Ovary (tissue), 3 donors: ENCODE measurements around the gene GRK1.

ENCODE experiments used
- POLR2A ChIP-seq: fragments of 450-650 bp; IDR thresholded peaks from one replicate; pipeline ENCODE4 v1.6.1; 2017; ENCODE audit warnings: antibody characterized with exemption, mild to moderate bottlenecking, moderate library complexity
- TF ChIP-seq, protein P1 (sequence below), 3 donors: fragments of 450-650 bp in 2 of 3; fragments of 200-600 bp in 1 of 3; IDR thresholded peaks; one replicate each; pipeline versions ENCODE4 v1.5.1 to v1.8.0; 2016 to 2022; ENCODE audit warnings: antibody characterized with exemption in 3 of 3, mild to moderate bottlenecking in 1 of 3
- donor health status: DM: no; HTN: no; CAD: no.

- TF ChIP-seq POLR2A: no peak
- TF ChIP-seq, protein P1, sequence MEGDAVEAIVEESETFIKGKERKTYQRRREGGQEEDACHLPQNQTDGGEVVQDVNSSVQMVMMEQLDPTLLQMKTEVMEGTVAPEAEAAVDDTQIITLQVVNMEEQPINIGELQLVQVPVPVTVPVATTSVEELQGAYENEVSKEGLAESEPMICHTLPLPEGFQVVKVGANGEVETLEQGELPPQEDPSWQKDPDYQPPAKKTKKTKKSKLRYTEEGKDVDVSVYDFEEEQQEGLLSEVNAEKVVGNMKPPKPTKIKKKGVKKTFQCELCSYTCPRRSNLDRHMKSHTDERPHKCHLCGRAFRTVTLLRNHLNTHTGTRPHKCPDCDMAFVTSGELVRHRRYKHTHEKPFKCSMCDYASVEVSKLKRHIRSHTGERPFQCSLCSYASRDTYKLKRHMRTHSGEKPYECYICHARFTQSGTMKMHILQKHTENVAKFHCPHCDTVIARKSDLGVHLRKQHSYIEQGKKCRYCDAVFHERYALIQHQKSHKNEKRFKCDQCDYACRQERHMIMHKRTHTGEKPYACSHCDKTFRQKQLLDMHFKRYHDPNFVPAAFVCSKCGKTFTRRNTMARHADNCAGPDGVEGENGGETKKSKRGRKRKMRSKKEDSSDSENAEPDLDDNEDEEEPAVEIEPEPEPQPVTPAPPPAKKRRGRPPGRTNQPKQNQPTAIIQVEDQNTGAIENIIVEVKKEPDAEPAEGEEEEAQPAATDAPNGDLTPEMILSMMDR (IDR thresholded peaks at IDR 0.05): no peak
Measured at GRCh38 chr13:113668491-113668971, 1.5 kb downstream of the GRK1 start.
